Mesothelial cell of epicardium (in vitro differentiated cells): ENCODE measurements around the gene ARSG. TPM values are rescaled to one million over a fixed set of nuclear protein-coding genes. Genes with fewer than 3 reads are reported as not detected.

Experiments
- DNase-seq, 2 experiments: peaks; one replicate each; pipeline ENCODE4 v3.0.0; 2021; ENCODE audit warnings: low spot score in 2 of 2; ENCODE audit not compliant: unreplicated experiment in 2 of 2
- H3K27ac Mint-ChIP-seq: 2 replicates; pipeline ENCODE4 v1.8.0; 2021; ENCODE audit warnings: mixed read lengths
- H3K27me3 Mint-ChIP-seq: 2 replicates; pipeline ENCODE4 v1.8.0; 2021; ENCODE audit warnings: low read depth, mixed read lengths
- H3K36me3 Mint-ChIP-seq: 2 replicates; pipeline ENCODE4 v1.8.0; 2021; ENCODE audit warnings: mixed read lengths
- H3K4me1 Mint-ChIP-seq: 2 replicates; pipeline ENCODE4 v1.8.0; 2021; ENCODE audit warnings: mixed read lengths
- H3K4me3 Mint-ChIP-seq: 2 replicates; pipeline ENCODE4 v1.8.0; 2021; ENCODE audit warnings: mild to moderate bottlenecking, moderate library complexity, mixed read lengths
- H3K9me3 Mint-ChIP-seq: 2 replicates; pipeline ENCODE4 v1.8.0; 2021; ENCODE audit warnings: mixed read lengths
- total RNA-seq: library from RNA; stranded (reverse); gene quantifications from 3 replicates; pipeline ENCODE4 v1.2.1, GENCODE V29; 2021
- TF ChIP-seq, protein P1 (sequence below): fragments of 200-600 bp; sonication (generic); IDR thresholded peaks from one replicate; pipeline ENCODE4 v1.5.0; 2021; ENCODE audit warnings: antibody characterized with exemption; ENCODE audit not compliant: unreplicated experiment

The ARSG gene
- total RNA-seq, 1 donor from 2014 or later = 7.8 TPM

- DNase-seq = no peak
- TF ChIP-seq, protein P1, sequence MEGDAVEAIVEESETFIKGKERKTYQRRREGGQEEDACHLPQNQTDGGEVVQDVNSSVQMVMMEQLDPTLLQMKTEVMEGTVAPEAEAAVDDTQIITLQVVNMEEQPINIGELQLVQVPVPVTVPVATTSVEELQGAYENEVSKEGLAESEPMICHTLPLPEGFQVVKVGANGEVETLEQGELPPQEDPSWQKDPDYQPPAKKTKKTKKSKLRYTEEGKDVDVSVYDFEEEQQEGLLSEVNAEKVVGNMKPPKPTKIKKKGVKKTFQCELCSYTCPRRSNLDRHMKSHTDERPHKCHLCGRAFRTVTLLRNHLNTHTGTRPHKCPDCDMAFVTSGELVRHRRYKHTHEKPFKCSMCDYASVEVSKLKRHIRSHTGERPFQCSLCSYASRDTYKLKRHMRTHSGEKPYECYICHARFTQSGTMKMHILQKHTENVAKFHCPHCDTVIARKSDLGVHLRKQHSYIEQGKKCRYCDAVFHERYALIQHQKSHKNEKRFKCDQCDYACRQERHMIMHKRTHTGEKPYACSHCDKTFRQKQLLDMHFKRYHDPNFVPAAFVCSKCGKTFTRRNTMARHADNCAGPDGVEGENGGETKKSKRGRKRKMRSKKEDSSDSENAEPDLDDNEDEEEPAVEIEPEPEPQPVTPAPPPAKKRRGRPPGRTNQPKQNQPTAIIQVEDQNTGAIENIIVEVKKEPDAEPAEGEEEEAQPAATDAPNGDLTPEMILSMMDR = no peak
- Mint-ChIP-seq H3K36me3 (peaks cover 27% of the 10 kb centered on the region), H3K4me3 (no peak overlapping the region), H3K27ac (no peak overlapping the region), H3K9me3 (no peaks in the 10 kb centered on the region), H3K4me1 (no peaks in the 10 kb centered on the region), H3K27me3 (no peaks in the 10 kb centered on the region)
Observed at GRCh38 chr17:68424861-68425260, 133.6 kb downstream of the ARSG start.

GRCh38 chr17:68425979-68426378 is 134.7 kb downstream of the ARSG start:
- no peaks in the 10 kb centered on the region for H3K4me1 Mint-ChIP-seq
- H3K36me3 Mint-ChIP-seq = peaks cover 16% of the 10 kb centered on the region
- H3K27me3 Mint-ChIP-seq = no peaks in the 10 kb centered on the region
- H3K27ac Mint-ChIP-seq = no peak overlapping the region
- no peak for DNase-seq
- no peaks in the 10 kb centered on the region for H3K9me3 Mint-ChIP-seq
- TF ChIP-seq, protein P1 = no peak
- H3K4me3 Mint-ChIP-seq = no peak overlapping the region

DNA sequence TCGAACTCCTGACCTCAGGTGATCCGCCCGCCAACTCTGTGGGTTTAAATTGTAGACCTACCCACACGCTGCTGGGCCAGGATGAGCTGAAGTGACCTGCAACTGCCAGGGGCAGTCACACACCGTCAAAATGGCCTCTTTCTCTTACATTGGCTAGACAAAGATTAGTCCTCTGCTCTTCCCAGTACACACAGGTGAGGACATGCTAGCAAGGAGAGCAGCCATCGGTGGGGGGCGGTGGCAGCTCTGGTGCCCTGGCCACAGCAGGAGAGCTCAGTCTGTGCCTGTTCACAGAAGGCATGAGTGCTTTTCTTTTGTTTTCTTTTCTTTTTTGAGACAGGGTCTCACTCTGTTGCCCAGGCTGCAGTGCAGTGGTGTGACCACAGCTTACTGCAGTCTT is 136.3 kb downstream of the ARSG start:
- no peak for DNase-seq
- Mint-ChIP-seq H3K9me3 (no peaks in the 10 kb centered on the region), H3K4me1 (no peaks in the 10 kb centered on the region), H3K27ac (no peak overlapping the region), H3K36me3 (peaks cover 13% of the 10 kb centered on the region), H3K27me3 (no peaks in the 10 kb centered on the region), H3K4me3 (no peak overlapping the region)
- TF ChIP-seq, protein P1 = no peak

- Mint-ChIP-seq H3K36me3 (peaks cover 19% of the 10 kb centered on the region), H3K9me3 (no peaks in the 10 kb centered on the region), H3K4me3 (no peak overlapping the region), H3K4me1 (no peaks in the 10 kb centered on the region), H3K27ac (no peak overlapping the region), H3K27me3 (no peaks in the 10 kb centered on the region)
- TF ChIP-seq, protein P1 = no peak
- no peak for DNase-seq
Observed at GRCh38 chr17:68428498-68429172, 137.3 kb downstream of the ARSG start.

GRCh38 chr17:68429881-68430280 is 138.6 kb downstream of the ARSG start:
- DNase-seq = no peak
- TF ChIP-seq, protein P1 = no peak
- H3K27ac Mint-ChIP-seq = no peak overlapping the region
- H3K27me3 Mint-ChIP-seq = no peaks in the 10 kb centered on the region
- peaks cover 19% of the 10 kb centered on the region for H3K36me3 Mint-ChIP-seq
- no peak overlapping the region for H3K4me3 Mint-ChIP-seq
- no peaks in the 10 kb centered on the region for H3K9me3 Mint-ChIP-seq
- no peaks in the 10 kb centered on the region for H3K4me1 Mint-ChIP-seq
